HepG2 (cell line): ENCODE results near the gene CSNK1D. TPM values are rescaled to one million over a fixed set of nuclear protein-coding genes. Genes with fewer than 3 reads are reported as not detected.

ENCODE experiments used
- BRF2 ChIP-seq: sonication (generic); formaldehyde crosslinking; IDR thresholded peaks from 2 replicates; pipeline ENCODE4 v1.8.1; 2022; ENCODE audit warnings: mild to moderate bottlenecking, missing genetic modification reagents
- CENPX ChIP-seq: sonication (generic); formaldehyde crosslinking; IDR thresholded peaks from 2 replicates; pipeline ENCODE4 v1.9.0; 2021; ENCODE audit warnings: mild to moderate bottlenecking, missing genetic modification reagents, moderate library complexity
- HNF1A ChIP-seq, 2 experiments: sonication (generic) in 1 of 2; formaldehyde crosslinking in 1 of 2; IDR thresholded peaks; 2 replicates each; pipeline versions ENCODE4 v1.4.0 to v1.6.1; 2016 to 2020; ENCODE audit warnings: borderline replicate concordance in 1 of 2, low read depth in 1 of 2, mild to moderate bottlenecking in 1 of 2, missing genetic modification reagents in 1 of 2
- IKZF1 ChIP-seq: fragments of 450-650 bp; IDR thresholded peaks from 2 replicates; pipeline ENCODE4 v1.7.1; 2016
- KAT8 ChIP-seq: IDR thresholded peaks from 2 replicates; pipeline ENCODE4 v1.6.1; 2016; ENCODE audit warnings: missing genetic modification reagents, missing compliant biosample characterization
- MEF2D ChIP-seq: sonication (generic); formaldehyde crosslinking; IDR thresholded peaks from 2 replicates; pipeline ENCODE4 v1.5.1; 2020; ENCODE audit warnings: mild to moderate bottlenecking, missing genetic modification reagents
- MIXL1 ChIP-seq: IDR thresholded peaks from 2 replicates; pipeline ENCODE4 v1.6.1; 2016
- MXD3 ChIP-seq: IDR thresholded peaks from 2 replicates; pipeline ENCODE4 v1.6.1; 2016; ENCODE audit warnings: mild to moderate bottlenecking, missing biosample characterization, missing genetic modification reagents
- RFX1 ChIP-seq: fragments of 450-650 bp; IDR thresholded peaks from 2 replicates; pipeline ENCODE4 v1.6.1; 2017
- RFXANK ChIP-seq: IDR thresholded peaks from 2 replicates; pipeline ENCODE4 v1.6.1; 2016
- SIX4 ChIP-seq: sonication (generic); formaldehyde crosslinking; IDR thresholded peaks from 2 replicates; pipeline ENCODE4 v1.4.0; 2020; ENCODE audit warnings: missing genetic modification reagents
- USF2 ChIP-seq, 2 experiments: sonication (generic) in 1 of 2; formaldehyde crosslinking in 1 of 2; IDR thresholded peaks; 2 replicates each; pipeline versions ENCODE4 v1.5.1 to v1.6.1; 2011 to 2020; ENCODE audit warnings: borderline replicate concordance in 1 of 2, low read depth in 1 of 2, low read length in 1 of 2, mild to moderate bottlenecking in 1 of 2, missing genetic modification reagents in 1 of 2, moderate library complexity in 1 of 2
- ZBTB34 ChIP-seq: sonication (generic); formaldehyde crosslinking; IDR thresholded peaks from 2 replicates; pipeline ENCODE4 v1.8.0; 2022; ENCODE audit warnings: mild to moderate bottlenecking, missing genetic modification reagents
- ZFP1 ChIP-seq: IDR thresholded peaks from 2 replicates; pipeline ENCODE4 v1.6.1; 2016
- ZNF225 ChIP-seq: sonication (generic); formaldehyde crosslinking; IDR thresholded peaks from 2 replicates; pipeline ENCODE4 v1.4.0; 2020; ENCODE audit warnings: mild to moderate bottlenecking, missing genetic modification reagents
- ZNF274 ChIP-seq: sonication (generic); formaldehyde crosslinking; IDR thresholded peaks from 2 replicates; pipeline ENCODE4 v1.5.1; 2020; ENCODE audit warnings: mild to moderate bottlenecking, missing genetic modification reagents
- ZNF512B ChIP-seq: sonication (generic); formaldehyde crosslinking; IDR thresholded peaks from 2 replicates; pipeline ENCODE4 v1.5.1; 2020; ENCODE audit warnings: missing genetic modification reagents, mild to moderate bottlenecking, borderline replicate concordance
- polyA plus RNA-seq, 8 experiments: library from polyadenylated mRNA; depleted of rRNA in 3 of 8; stranded (reverse) in 7 of 8; unstranded in 1 of 8; fragments of >200 nt; fragmentation: Illumina TruSeq in 4 of 8; extraction: Trizol in 4 of 8; gene quantifications; 2 replicates each; pipeline versions ENCODE4 v1.2.1 to v1.2.3, GENCODE V29; 2011 to 2016; ENCODE audit warnings: low read depth in 4 of 8, missing spikeins in 1 of 8, mixed read lengths in 1 of 8; ENCODE audit not compliant: insufficient read depth in 1 of 8
- total RNA-seq, 5 experiments: library from RNA; depleted of rRNA; stranded (reverse); fragments of >200 nt; fragmentation: Illumina TruSeq; extraction: Trizol; gene quantifications; 2 replicates each; pipeline ENCODE4 v1.2.3, GENCODE V29; 2016; ENCODE audit warnings: low read depth in 1 of 5

The CSNK1D gene
- total and polyA plus RNA-seq, 2 of the 13 experiments (the other 11 are each of a cell fraction or from before 2014, with no cell fraction given), result 31.5 to 128 TPM

- TF ChIP-seq USF2 (IDR thresholded peaks at IDR 0.05; ENCODE audit: low read depth, low read length), result no peak
- TF ChIP-seq USF2 (CRISPR knock-in tag; IDR thresholded peaks at IDR 0.05; ENCODE audit: borderline replicate concordance), result no peak
- TF ChIP-seq KAT8 (CRISPR knock-in tag), result peak; percentile 32; the same call in 1 of the 2 replicates
- TF ChIP-seq BRF2 (CRISPR knock-in tag), result no peak
- TF ChIP-seq RFXANK (CRISPR knock-in tag), result no peak
- TF ChIP-seq SIX4 (CRISPR knock-in tag), result peak; percentile 34; the same call in 1 of the 2 replicates
- no peak for TF ChIP-seq IKZF1
- peak; percentile 89 for TF ChIP-seq ZNF274 (CRISPR knock-in tag)
- no peak for TF ChIP-seq RFX1
- no peak for TF ChIP-seq HNF1A (IDR thresholded peaks at IDR 0.05; ENCODE audit: low read depth)
- TF ChIP-seq HNF1A (CRISPR knock-in tag; IDR thresholded peaks at IDR 0.05; ENCODE audit: borderline replicate concordance), result no peak
- no peak; the same call in 1 of the 2 replicates for TF ChIP-seq ZNF225 (CRISPR knock-in tag)
- no peak for TF ChIP-seq ZFP1 (CRISPR knock-in tag)
- peak; percentile 72; the same call in 1 of the 2 replicates for TF ChIP-seq MEF2D (CRISPR knock-in tag)
- TF ChIP-seq CENPX, result no peak
- TF ChIP-seq ZNF512B (CRISPR knock-in tag), result no peak
- TF ChIP-seq MIXL1 (CRISPR knock-in tag), result no peak
- no peak; the same call in 1 of the 2 replicates for TF ChIP-seq MXD3 (CRISPR knock-in tag)
- TF ChIP-seq ZBTB34 (CRISPR knock-in tag), result no peak; the same call in 1 of the 2 replicates
Measured at GRCh38 chr17:82317394-82318168, 44.1 kb upstream of the CSNK1D start, which contains the start of gene CD7 (continued).
